Neuronal stem cell (in vitro differentiated cells): ENCODE results near the gene KIAA0586.
A peak's percentile ranks its signal among the peaks of the same experiment; 100 is the strongest.
"Not testable (repeated sequence)": the region's sequence is repeated elsewhere in the genome, so short reads cannot be mapped to it uniquely, and the experiment has no call there.

Experiments
- DNase-seq: peaks from one replicate; pipeline ENCODE4 v3.0.0-alpha.2; 2013; ENCODE audit warnings: low spot score
- H2AFZ ChIP-seq: one replicate; pipeline ENCODE4 v1.6.1; 2013; ENCODE audit warnings: mild to moderate bottlenecking, low read length, inconsistent platforms
- H2AK5ac ChIP-seq: 2 replicates; pipeline ENCODE4 v1.6.1; 2013; ENCODE audit warnings: low read depth, mild to moderate bottlenecking, inconsistent platforms, low read length, moderate library complexity, mixed read lengths
- H2BK120ac ChIP-seq: 2 replicates; pipeline ENCODE4 v1.6.1; 2013; ENCODE audit warnings: low read depth, mild to moderate bottlenecking, inconsistent platforms, low read length, moderate library complexity, mixed read lengths
- H2BK12ac ChIP-seq: one replicate; pipeline ENCODE4 v1.6.1; 2013; ENCODE audit warnings: low read length, inconsistent platforms
- H2BK15ac ChIP-seq: 2 replicates; pipeline ENCODE4 v1.6.1; 2013; ENCODE audit warnings: mild to moderate bottlenecking, low read length, inconsistent platforms, mixed read lengths
- H2BK5ac ChIP-seq: one replicate; pipeline ENCODE4 v1.6.1; 2013; ENCODE audit warnings: inconsistent platforms, mild to moderate bottlenecking, low read length, moderate library complexity
- H3K14ac ChIP-seq: one replicate; pipeline ENCODE4 v1.6.1; 2013; ENCODE audit warnings: low read length, inconsistent platforms
- H3K18ac ChIP-seq: 2 replicates; pipeline ENCODE4 v1.6.1; 2013; ENCODE audit warnings: low read length, inconsistent platforms
- H3K23ac ChIP-seq: 2 replicates; pipeline ENCODE4 v1.6.1; 2013; ENCODE audit warnings: low read depth, mild to moderate bottlenecking, mixed read lengths, low read length, inconsistent platforms; ENCODE audit not compliant: poor library complexity
- H3K27ac ChIP-seq: replicated peaks from 3 replicates; pipeline ENCODE4 v1.5.1; 2013; ENCODE audit warnings: low read length, inconsistent platforms
- H3K27me3 ChIP-seq, 3 experiments: 2 replicates each; pipeline ENCODE4 v1.6.1; 2013; ENCODE audit warnings: low read length in 3 of 3, mild to moderate bottlenecking in 2 of 3, inconsistent platforms in 1 of 3, low read depth in 1 of 3, mixed read lengths in 1 of 3, moderate library complexity in 1 of 3; ENCODE audit not compliant: control insufficient read depth in 3 of 3, insufficient read depth in 3 of 3
- H3K36me3 ChIP-seq, 2 donors: replicated peaks in 1 of 2; 2 replicates each; pipeline ENCODE4 v1.6.1; 2013; ENCODE audit warnings: low read length in 2 of 2; ENCODE audit not compliant: control insufficient read depth in 2 of 2, insufficient read depth in 2 of 2
- H3K4ac ChIP-seq: 2 replicates; pipeline ENCODE4 v1.6.1; 2013; ENCODE audit warnings: inconsistent platforms, mild to moderate bottlenecking, low read length, moderate library complexity
- H3K4me1 ChIP-seq, 2 donors: 1 replicate in 1 of 2; 2 replicates in 1 of 2; pipeline ENCODE4 v1.6.1; 2013; ENCODE audit warnings: low read length in 2 of 2, low read depth in 1 of 2; ENCODE audit not compliant: control insufficient read depth in 2 of 2, insufficient read depth in 1 of 2
- H3K4me2 ChIP-seq: one replicate; pipeline ENCODE4 v1.6.1; 2013; ENCODE audit warnings: mild to moderate bottlenecking, low read length, inconsistent platforms; ENCODE audit not compliant: insufficient read depth, poor library complexity, severe bottlenecking
- H3K4me3 ChIP-seq, 2 donors: 2 replicates each; pipeline ENCODE4 v1.5.1; 2013; ENCODE audit warnings: low read length in 2 of 2, mild to moderate bottlenecking in 2 of 2, inconsistent platforms in 1 of 2, moderate library complexity in 1 of 2
- H3K79me1 ChIP-seq: one replicate; pipeline ENCODE4 v1.6.1; 2013; ENCODE audit warnings: low read depth, mild to moderate bottlenecking, inconsistent platforms, low read length, moderate library complexity
- H3K9ac ChIP-seq: one replicate; pipeline ENCODE4 v1.6.1; 2013; ENCODE audit warnings: mild to moderate bottlenecking, low read depth, low read length, inconsistent platforms; ENCODE audit not compliant: poor library complexity
- H3K9me3 ChIP-seq, 2 donors: replicated peaks in 1 of 2; 2 replicates each; pipeline versions ENCODE3 to v1.6.1; 2013; ENCODE audit warnings: low read length in 2 of 2, mild to moderate bottlenecking in 2 of 2, inconsistent platforms in 1 of 2, low read depth in 1 of 2, mixed read lengths in 1 of 2, moderate library complexity in 1 of 2; ENCODE audit not compliant: control insufficient read depth in 2 of 2, insufficient read depth in 1 of 2
- H4K8ac ChIP-seq: one replicate; pipeline ENCODE4 v1.6.1; 2013; ENCODE audit warnings: low read depth, mild to moderate bottlenecking, inconsistent platforms, low read length, moderate library complexity
- H4K91ac ChIP-seq: one replicate; pipeline ENCODE4 v1.6.1; 2013; ENCODE audit warnings: low read length, low read depth, mild to moderate bottlenecking, inconsistent platforms; ENCODE audit not compliant: poor library complexity
- WGBS, 2 donors: extraction: QIAGEN DNeasy Blood & Tissue Kit; methylation state at CpG; one replicate each; pipeline ENCODE4 v1.1.7; 2013; ENCODE audit warnings: missing lambda C conversion rate in 2 of 2, mixed read lengths in 1 of 2; ENCODE audit not compliant: insufficient read length in 2 of 2, insufficient replicate concordance in 1 of 2; ENCODE audit errors: extremely low coverage in 2 of 2; 5-methylcytosine and 5-hydroxymethylcytosine counted together

The KIAA0586 gene

DNA sequence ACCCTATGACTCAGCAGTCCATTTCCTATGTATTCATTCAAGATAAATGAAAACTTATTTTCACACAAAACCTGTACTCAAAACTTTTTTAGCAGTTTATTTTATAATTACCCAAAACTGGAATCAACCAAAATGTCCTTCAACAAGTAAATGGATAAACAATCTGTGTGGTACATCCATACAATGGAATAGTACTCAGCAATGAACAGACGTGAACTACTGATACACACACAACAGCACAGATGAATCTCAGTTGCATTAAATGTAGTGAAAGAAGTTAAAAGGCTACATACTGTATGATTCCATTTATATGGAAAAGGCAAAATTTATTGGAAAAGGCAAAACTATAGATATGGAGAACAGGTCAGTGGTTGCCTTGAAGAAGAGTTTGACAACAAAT is 90.1 kb downstream of the KIAA0586 start:
- Histone ChIP-seq H3K14ac (no peak overlapping the region), H3K4me3 (no peak overlapping the region), H3K23ac (no peak overlapping the region), H2AFZ (no peak overlapping the region), H3K27ac (no peak overlapping the region), H2BK5ac (no peak overlapping the region), H3K4me1 (peaks cover 0 to 4% of the 10 kb centered on the region in 2 donors), H3K4me2 (no peak overlapping the region), H3K9me3 (peaks cover 1 to 8% of the 10 kb centered on the region in 2 donors), H4K8ac (no peak overlapping the region), H2BK12ac (no peak overlapping the region), H2AK5ac (no peak overlapping the region), H3K27me3 (no peaks in the 10 kb centered on the region), H3K36me3 (peaks cover 6 to 56% of the 10 kb centered on the region in 2 donors), H4K91ac (no peak overlapping the region), H3K79me1 (no peaks in the 10 kb centered on the region), H2BK120ac (no peak overlapping the region), H3K9ac (no peak overlapping the region), H3K18ac (no peak overlapping the region), H2BK15ac (no peak overlapping the region), H3K4ac (no peak overlapping the region)
- no CpG with 5 or more reads among the region's 1 CpG for WGBS, 2 donors
- DNase-seq, result no peak

DNA sequence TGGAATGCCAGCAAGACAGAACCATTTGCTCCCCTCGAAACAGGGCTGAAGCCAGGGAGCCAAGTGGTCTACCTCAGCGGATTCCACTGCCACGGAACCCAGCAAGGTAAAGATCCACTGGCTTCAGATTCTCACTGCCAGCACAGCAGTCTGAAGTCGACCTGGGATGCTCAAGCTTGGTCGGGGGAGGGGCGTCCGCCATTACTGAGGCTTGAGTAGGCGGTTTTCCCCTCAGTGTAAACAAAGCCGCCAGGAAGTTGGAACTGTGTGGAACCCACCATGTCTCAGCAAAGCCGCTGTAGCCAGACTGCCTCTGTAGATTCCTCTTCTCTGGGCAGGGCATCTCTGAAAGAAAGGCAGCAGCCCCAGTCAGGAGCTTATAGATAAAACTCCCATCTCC is 98.2 kb downstream of the KIAA0586 start:
- peaks cover 9 to 28% of the 10 kb centered on the region in 2 donors for H3K36me3 ChIP-seq
- H3K23ac ChIP-seq, H3K18ac ChIP-seq, H4K91ac ChIP-seq, H2BK12ac ChIP-seq, H3K14ac ChIP-seq, H3K4ac ChIP-seq, H2AK5ac ChIP-seq, H3K27me3 ChIP-seq, H4K8ac ChIP-seq, H3K4me3 ChIP-seq, H3K9me3 ChIP-seq, H2BK5ac ChIP-seq, H3K79me1 ChIP-seq, H3K4me1 ChIP-seq, H3K4me2 ChIP-seq, DNase-seq, H3K27ac ChIP-seq, H2AFZ ChIP-seq, H2BK120ac ChIP-seq, H3K9ac ChIP-seq, H2BK15ac ChIP-seq: not testable (repeated sequence)
- WGBS, 2 donors, result no CpG with 5 or more reads among the region's 10 CpGs

DNA sequence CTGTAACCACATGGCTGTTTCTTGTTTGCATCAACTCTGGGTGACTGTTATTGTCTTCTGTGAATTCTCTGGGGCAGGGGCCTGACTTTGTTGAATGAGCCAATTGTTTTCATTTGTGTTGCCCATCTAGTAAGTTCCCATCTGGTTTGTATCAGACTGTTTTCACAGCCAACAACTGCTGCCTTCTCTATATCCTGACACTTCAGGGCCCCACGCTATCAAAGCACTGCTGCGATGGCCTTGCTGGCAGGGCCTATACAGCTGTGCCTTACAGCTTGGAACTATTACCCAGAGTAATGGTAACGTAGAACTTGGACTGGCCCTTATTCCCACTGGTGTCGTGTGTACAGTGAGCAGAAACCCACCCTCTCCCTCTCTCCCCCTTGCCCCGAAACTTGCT is 105.9 kb downstream of the KIAA0586 start:
- Histone ChIP-seq H3K18ac (no peak overlapping the region), H3K9ac (no peak overlapping the region), H3K23ac (no peak overlapping the region), H3K4ac (no peak overlapping the region), H3K4me2 (peak overlapping the region; percentile 32), H2BK12ac (no peak overlapping the region), H4K91ac (no peak overlapping the region), H3K9me3 (no peaks in the 10 kb centered on the region), H3K27me3 (no peaks in the 10 kb centered on the region), H2AK5ac (no peak overlapping the region), H3K79me1 (no peaks in the 10 kb centered on the region), H2BK15ac (no peak overlapping the region), H3K4me3 (no peak overlapping the region), H3K4me1 (peaks cover 4 to 7% of the 10 kb centered on the region in 2 donors), H2BK5ac (no peak overlapping the region), H2BK120ac (no peak overlapping the region), H2AFZ (peak overlapping the region; percentile 45), H3K14ac (no peak overlapping the region), H4K8ac (no peak overlapping the region), H3K27ac (peak overlapping the region; percentile 52), H3K36me3 (peaks cover 0 to 6% of the 10 kb centered on the region in 2 donors)
- no peak for DNase-seq
- no CpG with 5 or more reads among the region's 5 CpGs for WGBS, 2 donors

DNA sequence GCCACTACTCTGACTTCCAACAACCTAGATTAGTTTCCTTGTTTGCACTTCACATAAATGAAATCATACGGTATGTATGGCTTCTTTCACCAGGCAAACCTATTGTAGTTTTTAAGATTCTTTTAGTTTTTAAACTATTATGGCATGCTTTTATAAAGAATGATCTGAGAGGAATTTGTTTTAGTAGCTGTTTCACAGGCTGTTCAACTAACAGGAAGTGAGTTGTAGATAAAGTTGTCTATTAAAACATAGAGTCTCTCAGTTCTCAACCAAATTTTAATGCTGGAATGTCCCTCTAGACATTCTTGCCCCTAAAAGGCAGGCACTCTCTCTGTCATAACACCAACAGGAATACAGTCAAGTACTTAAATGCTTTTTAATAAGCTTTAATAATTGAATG is 107.5 kb downstream of the KIAA0586 start:
- no peak overlapping the region for H2AK5ac ChIP-seq
- DNase-seq, result no peak
- no peak overlapping the region for H2BK120ac ChIP-seq
- no peaks in the 10 kb centered on the region for H3K9me3 ChIP-seq
- H4K8ac ChIP-seq, result no peak overlapping the region
- H2BK5ac ChIP-seq, result no peak overlapping the region
- whole genome bisulfite sequencing, 2 donors, result no CpG with 5 or more reads among the region's 1 CpG
- no peak overlapping the region for H2AFZ ChIP-seq
- no peak overlapping the region for H4K91ac ChIP-seq
- no peaks in the 10 kb centered on the region for H3K79me1 ChIP-seq
- H3K27ac ChIP-seq, result no peak overlapping the region
- no peak overlapping the region for H3K9ac ChIP-seq
- H2BK15ac ChIP-seq, result no peak overlapping the region
- no peak overlapping the region for H3K4me3 ChIP-seq
- no peak overlapping the region for H3K23ac ChIP-seq
- no peak overlapping the region for H3K14ac ChIP-seq
- H3K4me2 ChIP-seq, result no peak overlapping the region
- H3K4me1 ChIP-seq, result peaks cover 4 to 7% of the 10 kb centered on the region in 2 donors
- peaks cover 0 to 6% of the 10 kb centered on the region in 2 donors for H3K36me3 ChIP-seq
- H3K27me3 ChIP-seq, result no peaks in the 10 kb centered on the region
- no peak overlapping the region for H2BK12ac ChIP-seq
- H3K18ac ChIP-seq, result no peak overlapping the region
- H3K4ac ChIP-seq, result no peak overlapping the region
